Breast epithelium (tissue), 3 donors: ENCODE data around the gene ADGB.

ENCODE experiments used
- CTCF ChIP-seq, 3 donors: fragments of 450-650 bp; IDR thresholded peaks; one replicate each; pipeline ENCODE4 v1.5.1; 2016 to 2017; ENCODE audit warnings: antibody characterized with exemption in 3 of 3, mild to moderate bottlenecking in 3 of 3, moderate library complexity in 3 of 3
- POLR2A ChIP-seq: fragments of 450-650 bp; IDR thresholded peaks from one replicate; pipeline ENCODE4 v1.6.1; 2016; ENCODE audit warnings: antibody characterized with exemption, mild to moderate bottlenecking, moderate library complexity
- POLR2AphosphoS5 ChIP-seq, 3 donors: sonication (generic); formaldehyde crosslinking; IDR thresholded peaks; one replicate each; pipeline ENCODE4 v1.6.1; 2017; ENCODE audit warnings: antibody characterized with exemption in 3 of 3

- TF ChIP-seq POLR2A, result no peak
- TF ChIP-seq CTCF (IDR thresholded peaks at IDR 0.05), result no peak
- TF ChIP-seq POLR2AphosphoS5 (IDR thresholded peaks at IDR 0.05), result no peak
These were observed 66.1 kb downstream of the ADGB start for GRCh38 chr6:146664871-146665360.
